Fibroblast of the aortic adventitia (primary cell): ENCODE results near the gene BICRAL. TPM values are rescaled to one million over a fixed set of nuclear protein-coding genes. Genes with fewer than 3 reads are reported as not detected.

Experiments
- DNase-seq: peaks from one replicate; pipeline ENCODE4 v3.0.0-alpha.2; 2010; ENCODE audit warnings: low read depth
- H3K4me3 ChIP-seq: 2 replicates; pipeline ENCODE4 v1.5.1; 2011; ENCODE audit warnings: low read depth, mild to moderate bottlenecking, control low read depth, low read length, moderate library complexity
- total RNA-seq: library from RNA; depleted of rRNA; stranded (reverse); fragments of >200 nt; gene quantifications from 2 replicates; pipeline ENCODE4 v1.2.3, GENCODE V29; 2012; ENCODE audit warnings: low replicate concordance
- TF ChIP-seq, protein P1 (sequence below): IDR thresholded peaks from 2 replicates; pipeline ENCODE4 v1.5.1; 2011; ENCODE audit warnings: mild to moderate bottlenecking, low read length, control low read depth, inconsistent platforms; ENCODE audit not compliant: insufficient read depth

BICRAL gene
- total RNA-seq, 1 donor: 15.8 TPM

DNA sequence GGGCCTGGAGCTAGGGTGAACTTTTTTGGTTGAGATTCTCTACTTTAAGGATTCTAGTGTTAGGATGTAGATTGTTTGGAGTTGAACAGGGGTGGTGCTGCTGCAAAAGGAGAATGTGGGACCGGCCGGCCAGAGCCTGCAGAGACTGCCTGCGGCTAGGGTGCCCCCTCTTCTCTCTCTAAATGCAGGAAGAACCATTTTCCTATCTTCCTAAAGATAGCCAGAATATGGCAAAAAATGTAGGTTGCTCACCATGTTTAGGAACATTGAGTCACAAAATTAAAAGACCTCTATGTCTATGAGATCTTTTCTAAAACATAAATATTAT, 39.5 kb downstream of the BICRAL start:
- TF ChIP-seq, protein P1, sequence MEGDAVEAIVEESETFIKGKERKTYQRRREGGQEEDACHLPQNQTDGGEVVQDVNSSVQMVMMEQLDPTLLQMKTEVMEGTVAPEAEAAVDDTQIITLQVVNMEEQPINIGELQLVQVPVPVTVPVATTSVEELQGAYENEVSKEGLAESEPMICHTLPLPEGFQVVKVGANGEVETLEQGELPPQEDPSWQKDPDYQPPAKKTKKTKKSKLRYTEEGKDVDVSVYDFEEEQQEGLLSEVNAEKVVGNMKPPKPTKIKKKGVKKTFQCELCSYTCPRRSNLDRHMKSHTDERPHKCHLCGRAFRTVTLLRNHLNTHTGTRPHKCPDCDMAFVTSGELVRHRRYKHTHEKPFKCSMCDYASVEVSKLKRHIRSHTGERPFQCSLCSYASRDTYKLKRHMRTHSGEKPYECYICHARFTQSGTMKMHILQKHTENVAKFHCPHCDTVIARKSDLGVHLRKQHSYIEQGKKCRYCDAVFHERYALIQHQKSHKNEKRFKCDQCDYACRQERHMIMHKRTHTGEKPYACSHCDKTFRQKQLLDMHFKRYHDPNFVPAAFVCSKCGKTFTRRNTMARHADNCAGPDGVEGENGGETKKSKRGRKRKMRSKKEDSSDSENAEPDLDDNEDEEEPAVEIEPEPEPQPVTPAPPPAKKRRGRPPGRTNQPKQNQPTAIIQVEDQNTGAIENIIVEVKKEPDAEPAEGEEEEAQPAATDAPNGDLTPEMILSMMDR: no peak
- no peak for DNase-seq
- H3K4me3 ChIP-seq: no peak overlapping the region

DNA sequence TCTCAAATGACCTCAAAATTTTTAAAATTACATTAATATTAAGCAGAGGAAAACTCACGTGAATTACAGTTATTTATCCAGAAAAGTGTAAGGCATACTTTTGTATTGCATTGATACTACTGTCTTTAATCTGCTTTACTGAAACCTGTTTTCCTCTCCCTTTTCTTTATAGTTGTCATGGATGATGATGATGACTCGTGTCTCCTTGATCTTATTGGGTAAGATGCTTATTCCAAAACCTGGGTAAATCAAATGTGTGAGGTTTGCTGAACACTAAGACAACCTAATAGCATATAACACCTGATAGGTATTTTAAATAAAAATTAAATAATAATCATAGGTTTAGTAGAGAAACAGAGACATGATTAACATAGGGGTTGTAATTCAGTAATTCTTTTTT, 40.0 kb downstream of the BICRAL start:
- H3K4me3 ChIP-seq: no peak overlapping the region

DNA sequence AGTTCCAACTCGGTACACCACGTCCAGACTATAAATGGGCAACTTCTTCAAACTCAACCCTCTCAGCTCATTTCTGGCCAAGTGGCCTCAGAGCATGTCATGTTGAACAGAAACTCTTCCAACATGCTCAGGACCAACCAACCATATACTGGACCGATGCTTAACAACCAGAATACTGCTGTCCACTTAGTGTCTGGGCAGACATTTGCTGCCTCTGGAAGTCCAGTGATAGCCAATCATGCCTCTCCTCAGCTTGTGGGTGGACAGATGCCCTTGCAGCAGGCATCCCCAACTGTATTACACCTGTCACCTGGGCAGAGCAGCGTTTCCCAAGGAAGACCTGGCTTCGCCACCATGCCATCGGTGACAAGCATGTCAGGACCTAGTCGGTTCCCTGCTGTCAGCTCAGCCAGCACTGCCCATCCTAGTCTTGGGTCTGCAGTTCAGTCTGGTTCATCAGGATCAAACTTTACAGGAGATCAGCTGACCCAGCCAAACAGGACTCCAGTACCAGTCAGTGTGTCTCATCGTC, 47.8 kb downstream of the BICRAL start:
- DNase-seq: no peak
- TF ChIP-seq, protein P1: no peak

More for the DNA sequence above, 40.0 kb downstream of the BICRAL start:
- no peak for DNase-seq
- TF ChIP-seq, protein P1: no peak

DNA sequence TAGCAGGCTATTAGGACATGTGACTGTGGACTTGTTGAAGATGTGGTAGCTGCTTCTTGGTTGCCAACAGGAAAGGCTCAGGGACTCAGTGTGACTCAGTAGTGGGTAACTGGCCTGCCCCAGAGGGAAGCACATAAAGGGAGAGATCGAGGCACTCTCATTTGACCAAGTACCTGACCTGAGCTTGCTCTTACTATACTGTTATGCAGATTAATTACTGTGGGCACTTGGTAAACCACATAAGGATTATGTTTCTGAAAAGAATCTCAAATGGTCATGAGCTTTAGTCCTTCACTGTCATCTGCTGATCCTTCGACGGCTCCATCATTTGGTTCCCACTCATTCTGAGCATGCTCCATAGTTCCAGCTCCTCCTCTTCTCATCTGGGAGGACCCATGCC, 49.4 kb downstream of the BICRAL start:
- TF ChIP-seq, protein P1: no peak
- H3K4me3 ChIP-seq: no peak overlapping the region
- DNase-seq: no peak

More for the DNA sequence above, 47.8 kb downstream of the BICRAL start:
- H3K4me3 ChIP-seq: no peak overlapping the region

DNA sequence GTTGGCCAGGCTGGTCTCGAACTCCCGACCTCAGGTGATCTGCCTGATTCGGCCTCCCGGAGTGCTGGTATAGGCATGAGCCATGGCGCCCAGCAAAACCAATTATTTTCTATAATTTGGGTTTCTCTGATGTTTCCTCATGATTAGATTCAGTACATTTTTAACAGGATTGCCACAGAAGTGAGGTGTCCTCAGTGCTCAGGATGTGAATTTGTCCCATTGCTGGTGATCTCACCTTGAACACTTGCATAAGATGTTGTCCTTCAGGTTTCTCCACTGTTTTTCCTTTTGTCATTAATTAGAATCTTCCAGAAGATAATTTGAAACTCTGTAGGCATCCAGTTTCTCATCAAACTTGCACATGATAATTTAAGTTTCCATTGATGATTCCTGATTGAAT, 52.2 kb downstream of the BICRAL start:
- TF ChIP-seq, protein P1: no peak
- no peak for DNase-seq
- no peak overlapping the region for H3K4me3 ChIP-seq

DNA sequence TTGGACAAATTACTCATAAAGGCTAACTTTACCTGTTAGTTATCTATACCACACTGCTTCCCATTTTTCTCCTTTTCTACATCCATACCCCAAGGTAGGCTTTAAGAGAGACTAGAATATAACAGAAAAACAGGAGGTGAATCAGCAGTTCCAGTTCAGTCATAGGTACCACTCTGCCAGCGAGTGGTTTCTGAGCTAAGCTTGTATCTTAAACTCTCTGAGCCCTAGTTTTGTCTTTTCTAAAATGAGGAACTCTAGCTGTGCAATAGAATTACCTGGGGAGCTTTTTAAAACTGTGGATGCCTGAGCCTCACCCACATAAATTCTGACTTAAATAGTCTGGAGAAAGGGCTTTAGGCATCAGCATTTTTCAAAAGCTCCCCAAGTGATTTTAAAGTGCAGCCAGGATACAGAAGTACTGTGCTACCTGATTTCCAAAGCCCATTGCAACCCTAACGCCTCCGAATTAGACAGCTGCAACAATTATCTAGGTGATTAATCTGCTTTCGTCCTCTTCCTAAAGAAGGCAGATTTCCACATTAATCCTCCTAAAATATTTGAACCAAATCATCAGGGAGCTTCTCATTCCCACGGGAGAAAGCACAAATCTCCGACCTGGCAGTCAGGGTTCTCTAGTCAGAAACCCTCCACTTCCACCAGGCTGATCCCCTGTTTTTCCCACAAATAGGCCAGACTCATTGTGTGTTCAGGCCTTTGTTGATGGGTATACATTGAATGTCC, 60.2 kb downstream of the BICRAL start:
- DNase-seq: no peak
- TF ChIP-seq, protein P1: no peak
- H3K4me3 ChIP-seq: no peak overlapping the region

DNA sequence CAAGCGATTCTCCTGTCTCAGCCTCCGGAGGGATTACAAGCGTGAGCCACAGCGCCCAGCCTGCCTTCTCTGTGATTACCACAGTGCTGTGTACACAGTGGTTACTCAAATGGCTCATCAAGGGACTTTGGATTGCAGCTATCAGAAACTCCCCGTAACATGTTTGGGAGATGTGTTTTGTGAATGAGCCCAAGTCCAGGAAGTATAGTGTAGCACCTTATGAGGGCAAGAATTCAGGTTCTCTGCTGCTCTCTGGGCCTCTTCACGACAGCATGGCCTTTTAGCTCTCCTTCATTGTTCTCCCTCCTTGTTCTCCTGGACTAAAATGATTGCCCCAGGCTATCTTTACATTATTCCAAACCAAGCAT, 63.5 kb downstream of the BICRAL start:
- no peak overlapping the region for H3K4me3 ChIP-seq
- TF ChIP-seq, protein P1: no peak
- no peak for DNase-seq
